ENCODE measurements around the gene RBM4B.

Gene RBM4B

GRCh38 chr11:66687831-66688281, 10.2 kb upstream of the RBM4B start:
- no peak for DNase-seq

- DNase-seq = no peak
Measured at GRCh38 chr11:66686801-66687750, 9.4 kb upstream of the RBM4B start.

- DNase-seq = no peak
Measured at GRCh38 chr11:66686100-66686785, 8.6 kb upstream of the RBM4B start.

GRCh38 chr11:66685276-66686099, 7.8 kb upstream of the RBM4B start:
- DNase-seq = no peak

- no peak for DNase-seq
Measured at GRCh38 chr11:66684635-66685034, 6.9 kb upstream of the RBM4B start.

- DNase-seq = no peak
Measured at GRCh38 chr11:66683877-66684276, 6.2 kb upstream of the RBM4B start.

- no peak for DNase-seq
Measured at GRCh38 chr11:66680966-66681645, 3.4 kb upstream of the RBM4B start.

GRCh38 chr11:66676931-66677598, 622 bp downstream of the RBM4B start:
- no peak for DNase-seq

GRCh38 chr11:66676282-66676919, 1.3 kb downstream of the RBM4B start:
- no peak for DNase-seq

- DNase-seq = no peak
Measured at GRCh38 chr11:66674964-66675602, 2.6 kb downstream of the RBM4B start.

- no peak for DNase-seq
Measured at GRCh38 chr11:66670816-66671215, 6.9 kb downstream of the RBM4B start.

- no peak for DNase-seq
Measured at GRCh38 chr11:66665369-66665768, 12.3 kb downstream of the RBM4B start.

- DNase-seq = no peak
Measured at GRCh38 chr11:66663741-66664296, 13.9 kb downstream of the RBM4B start.

GRCh38 chr11:66659763-66660162, 17.9 kb downstream of the RBM4B start:
- DNase-seq = no peak

GRCh38 chr11:66653123-66653522, 24.6 kb downstream of the RBM4B start:
- DNase-seq = no peak

GRCh38 chr11:66652651-66653050, 25.0 kb downstream of the RBM4B start:
- DNase-seq = no peak

- no peak for DNase-seq
Measured at GRCh38 chr11:66651016-66651415, 26.7 kb downstream of the RBM4B start.

GRCh38 chr11:66649903-66650302, 27.8 kb downstream of the RBM4B start:
- no peak for DNase-seq

- DNase-seq = no peak
Measured at GRCh38 chr11:66646828-66647227, 30.9 kb downstream of the RBM4B start.
